ENCODE measurements around the gene B3GALT4.

Gene B3GALT4

GRCh38 chr6:33313709-33314514, 37.0 kb downstream of the B3GALT4 start, which contains the start of gene TAPBP (continued):
- TF ChIP-seq INSM2 (tag by site-specific recombination; IDR thresholded peaks at IDR 0.05): no peak
- no peak for TF ChIP-seq ZNF221 (tag by site-specific recombination; IDR thresholded peaks at IDR 0.05; ENCODE audit: borderline replicate concordance)
- TF ChIP-seq ZNF624 (tag by site-specific recombination; IDR thresholded peaks at IDR 0.05): no peak
- peak; percentile 92 for TF ChIP-seq ZBTB17 (tag by site-specific recombination; IDR thresholded peaks at IDR 0.05)
- no peak for TF ChIP-seq SETDB1 (IDR thresholded peaks at IDR 0.05; ENCODE audit: insufficient read length, low read length)

GRCh38 chr6:33314515-33314942, 37.6 kb downstream of the B3GALT4 start:
- peaks cover 10% of the 10 kb centered on the region for H3K4me1 ChIP-seq (ENCODE audit: control insufficient read depth, insufficient read depth, low read length)
- peaks cover 9 to 21% of the 10 kb centered on the region in 2 experiments for H3K36me3 ChIP-seq (ENCODE audit: control insufficient read depth in 2 of 2, insufficient read depth in 1 of 2, low read length in 2 of 2)
- POLR2A ChIA-PET: interaction anchor here (1.3 kb wide), 1 partner anchor 15 kb away, joined by 5 read pairs; the partner anchor contains the start of gene RGL2
- 0 out of 2 replicates have a peak overlapping the region, but pooled peaks have one; percentile 10 for H3K27ac ChIP-seq (ENCODE audit: extremely low read depth, low read depth, low read length)
- no peaks in the 10 kb centered on the region for H3K9me3 ChIP-seq (ENCODE audit: control insufficient read depth, insufficient read depth, low read depth, low read length)
- CTCF ChIA-PET: interaction anchor here (0.6 kb wide), 1 partner anchor 31 kb away, joined by 3 read pairs; no protein-coding TSS in a partner anchor
- H3K4me3 ChIP-seq (ENCODE audit: low read depth, low read length): peak overlapping the region; percentile 61
- TF ChIP-seq, protein P1, sequence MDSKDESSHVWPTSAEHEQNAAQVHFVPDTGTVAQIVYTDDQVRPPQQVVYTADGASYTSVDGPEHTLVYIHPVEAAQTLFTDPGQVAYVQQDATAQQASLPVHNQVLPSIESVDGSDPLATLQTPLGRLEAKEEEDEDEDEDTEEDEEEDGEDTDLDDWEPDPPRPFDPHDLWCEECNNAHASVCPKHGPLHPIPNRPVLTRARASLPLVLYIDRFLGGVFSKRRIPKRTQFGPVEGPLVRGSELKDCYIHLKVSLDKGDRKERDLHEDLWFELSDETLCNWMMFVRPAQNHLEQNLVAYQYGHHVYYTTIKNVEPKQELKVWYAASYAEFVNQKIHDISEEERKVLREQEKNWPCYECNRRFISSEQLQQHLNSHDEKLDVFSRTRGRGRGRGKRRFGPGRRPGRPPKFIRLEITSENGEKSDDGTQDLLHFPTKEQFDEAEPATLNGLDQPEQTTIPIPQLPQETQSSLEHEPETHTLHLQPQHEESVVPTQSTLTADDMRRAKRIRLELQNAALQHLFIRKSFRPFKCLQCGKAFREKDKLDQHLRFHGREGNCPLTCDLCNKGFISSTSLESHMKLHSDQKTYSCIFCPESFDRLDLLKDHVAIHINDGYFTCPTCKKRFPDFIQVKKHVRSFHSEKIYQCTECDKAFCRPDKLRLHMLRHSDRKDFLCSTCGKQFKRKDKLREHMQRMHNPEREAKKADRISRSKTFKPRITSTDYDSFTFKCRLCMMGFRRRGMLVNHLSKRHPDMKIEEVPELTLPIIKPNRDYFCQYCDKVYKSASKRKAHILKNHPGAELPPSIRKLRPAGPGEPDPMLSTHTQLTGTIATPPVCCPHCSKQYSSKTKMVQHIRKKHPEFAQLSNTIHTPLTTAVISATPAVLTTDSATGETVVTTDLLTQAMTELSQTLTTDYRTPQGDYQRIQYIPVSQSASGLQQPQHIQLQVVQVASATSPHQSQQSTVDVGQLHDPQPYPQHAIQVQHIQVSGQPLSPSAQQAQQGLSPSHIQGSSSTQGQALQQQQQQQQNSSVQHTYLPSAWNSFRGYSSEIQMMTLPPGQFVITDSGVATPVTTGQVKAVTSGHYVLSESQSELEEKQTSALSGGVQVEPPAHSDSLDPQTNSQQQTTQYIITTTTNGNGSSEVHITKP (tag by site-specific recombination; IDR thresholded peaks at IDR 0.05): peak; percentile 99
- TF ChIP-seq IKZF3 (tag by site-specific recombination; IDR thresholded peaks at IDR 0.05) (peak; percentile 69; the same call in 1 of the 2 replicates), ZNF132 (tag by site-specific recombination; IDR thresholded peaks at IDR 0.05; ENCODE audit: borderline replicate concordance) (no peak), ZFHX2 (tag by site-specific recombination; conservative IDR thresholded peaks at IDR 0.05) (peak; percentile 88), ZNF366 (tag by site-specific recombination; conservative IDR thresholded peaks at IDR 0.05) (peak; percentile 18; the same call in 1 of the 2 replicates), ZNF629 (tag by site-specific recombination; IDR thresholded peaks at IDR 0.05) (0 out of 2 replicates have a peak, but pooled peaks have one; percentile 8), KLF9 (tag by site-specific recombination; IDR thresholded peaks at IDR 0.05; ENCODE audit: low read depth) (peak; percentile 37), EGR2 (tag by site-specific recombination; IDR thresholded peaks at IDR 0.05; ENCODE audit: low read depth) (peak; percentile 86; the same call in 1 of the 2 replicates), ZNF341 (tag by site-specific recombination; IDR thresholded peaks at IDR 0.05; ENCODE audit: low read depth) (peak; percentile 40), SP2 (tag by site-specific recombination; IDR thresholded peaks at IDR 0.05) (peak; percentile 40), WT1 (tag by site-specific recombination; IDR thresholded peaks at IDR 0.05) (0 out of 2 replicates have a peak, but pooled peaks have one; percentile 19), KLF1 (tag by site-specific recombination; IDR thresholded peaks at IDR 0.05) (peak; percentile 35), ZNF623 (tag by site-specific recombination; IDR thresholded peaks at IDR 0.05) (no peak), ZNF398 (tag by site-specific recombination; IDR thresholded peaks at IDR 0.05) (peak; percentile 81), SP3 (tag by site-specific recombination; IDR thresholded peaks at IDR 0.05) (peak; percentile 50; the same call in 1 of the 2 replicates), ZNF585B (tag by site-specific recombination; IDR thresholded peaks at IDR 0.05) (no peak), PATZ1 (tag by site-specific recombination; IDR thresholded peaks at IDR 0.05) (peak; percentile 33), ZNF354C (tag by site-specific recombination; IDR thresholded peaks at IDR 0.05; ENCODE audit: borderline replicate concordance, low read depth) (no peak)
- TF ChIP-seq, protein P2, sequence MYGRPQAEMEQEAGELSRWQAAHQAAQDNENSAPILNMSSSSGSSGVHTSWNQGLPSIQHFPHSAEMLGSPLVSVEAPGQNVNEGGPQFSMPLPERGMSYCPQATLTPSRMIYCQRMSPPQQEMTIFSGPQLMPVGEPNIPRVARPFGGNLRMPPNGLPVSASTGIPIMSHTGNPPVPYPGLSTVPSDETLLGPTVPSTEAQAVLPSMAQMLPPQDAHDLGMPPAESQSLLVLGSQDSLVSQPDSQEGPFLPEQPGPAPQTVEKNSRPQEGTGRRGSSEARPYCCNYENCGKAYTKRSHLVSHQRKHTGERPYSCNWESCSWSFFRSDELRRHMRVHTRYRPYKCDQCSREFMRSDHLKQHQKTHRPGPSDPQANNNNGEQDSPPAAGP (tag by site-specific recombination; IDR thresholded peaks at IDR 0.05): peak; percentile 57; the same call in 1 of the 2 replicates
